Measurements from ENCODE around the gene ANKRD11.

DNA sequence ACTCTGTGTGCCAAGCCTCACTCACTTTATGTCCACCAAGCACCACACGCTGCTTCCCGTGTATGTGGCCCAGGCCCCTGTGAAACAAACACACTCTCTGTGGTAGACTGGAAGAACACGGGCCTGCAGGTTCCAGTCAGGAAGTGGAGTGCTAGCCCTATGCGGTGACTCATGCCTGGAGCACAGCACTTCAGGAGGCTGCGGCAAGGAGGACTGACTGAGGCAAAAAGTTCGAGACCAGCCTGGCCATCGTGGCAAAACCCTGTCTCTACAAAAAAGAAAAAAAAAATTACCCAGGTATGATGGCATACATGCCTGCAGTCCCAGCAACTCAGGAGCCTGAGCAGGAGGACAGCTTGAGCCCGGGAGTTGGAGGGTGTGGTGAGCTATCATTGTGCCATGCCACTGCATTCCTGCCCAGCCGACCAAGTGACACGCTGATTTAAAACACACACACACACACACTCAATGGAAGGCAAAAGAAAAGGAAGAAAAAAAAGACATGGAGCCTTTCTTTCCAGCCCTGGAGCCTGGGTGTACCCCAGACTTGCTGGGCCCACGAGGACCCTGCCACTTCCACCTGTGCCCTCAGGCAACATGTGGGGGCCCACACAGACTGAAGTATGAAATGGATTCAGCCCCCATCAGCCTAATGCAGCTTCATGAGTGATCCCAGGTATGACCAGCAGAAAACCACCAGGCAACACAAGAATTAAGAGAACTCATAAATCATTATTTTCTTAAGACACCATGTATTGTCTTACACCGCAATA is 126.6 kb downstream of the ANKRD11 start:
- TF ChIP-seq ZNF274 (IDR thresholded peaks at IDR 0.05; ENCODE audit: low read depth, low read length): no peak
- TF ChIP-seq YY1 (IDR thresholded peaks at IDR 0.05; ENCODE audit: insufficient read depth, insufficient read length): no peak
